NCI-H774 (cell line): ENCODE measurements around the gene PTPN4.

ENCODE experiments used
- DNase-seq: peaks from one replicate; lab custom pipeline; 2025; lab: John Stamatoyannopoulos, UW

The PTPN4 gene

GRCh38 chr2:119859528-119859927 lies 99.8 kb downstream of the PTPN4 start:
- DNase-seq = no peak

GRCh38 chr2:119860924-119861323 lies 101.2 kb downstream of the PTPN4 start:
- DNase-seq = no peak

- DNase-seq = no peak
These were observed 102.6 kb downstream of the PTPN4 start for GRCh38 chr2:119862127-119862889.

GRCh38 chr2:119864318-119864717 lies 104.6 kb downstream of the PTPN4 start:
- no peak for DNase-seq

- DNase-seq = no peak
These were observed 112.0 kb downstream of the PTPN4 start for GRCh38 chr2:119871725-119872124.

- DNase-seq = no peak
These were observed 113.9 kb downstream of the PTPN4 start for GRCh38 chr2:119873350-119874315.

- no peak for DNase-seq
These were observed 119.8 kb downstream of the PTPN4 start for GRCh38 chr2:119879502-119879901.

- DNase-seq = no peak
These were observed 129.0 kb downstream of the PTPN4 start for GRCh38 chr2:119888680-119889079.

GRCh38 chr2:119897736-119898395 lies 138.1 kb downstream of the PTPN4 start:
- DNase-seq = no peak

GRCh38 chr2:119901013-119901412 lies 141.3 kb downstream of the PTPN4 start:
- no peak for DNase-seq

GRCh38 chr2:119910566-119910965 lies 150.8 kb downstream of the PTPN4 start:
- no peak for DNase-seq

- DNase-seq = no peak
These were observed 154.5 kb downstream of the PTPN4 start for GRCh38 chr2:119914266-119914665.

- DNase-seq = no peak
These were observed 162.1 kb downstream of the PTPN4 start for GRCh38 chr2:119921825-119922224.

GRCh38 chr2:119922699-119923098 lies 163.0 kb downstream of the PTPN4 start:
- DNase-seq = no peak

GRCh38 chr2:119929537-119929936 lies 169.8 kb downstream of the PTPN4 start:
- DNase-seq = no peak

GRCh38 chr2:119932809-119933208 lies 173.1 kb downstream of the PTPN4 start:
- DNase-seq = no peak

- no peak for DNase-seq
These were observed 174.6 kb downstream of the PTPN4 start for GRCh38 chr2:119934319-119934718.

- DNase-seq = no peak
These were observed 178.0 kb downstream of the PTPN4 start for GRCh38 chr2:119937680-119938079.

- no peak for DNase-seq
These were observed 180.2 kb downstream of the PTPN4 start for GRCh38 chr2:119939915-119940314.

- DNase-seq = no peak
These were observed 181.1 kb downstream of the PTPN4 start for GRCh38 chr2:119940856-119941255.

GRCh38 chr2:119941388-119941787 lies 181.7 kb downstream of the PTPN4 start:
- DNase-seq = no peak

- no peak for DNase-seq
These were observed 182.3 kb downstream of the PTPN4 start for GRCh38 chr2:119941981-119942513.
